Lower leg skin (tissue), 3 donors: ENCODE measurements around the gene SV2C.

ENCODE experiments used
- CTCF ChIP-seq, 3 donors: fragments of 450-650 bp; IDR thresholded peaks; one replicate each; pipeline ENCODE4 v1.5.1; 2016; ENCODE audit warnings: antibody characterized with exemption in 3 of 3, mild to moderate bottlenecking in 3 of 3, moderate library complexity in 2 of 3
- POLR2A ChIP-seq, 2 donors: fragments of 450-650 bp; IDR thresholded peaks; one replicate each; pipeline ENCODE4 v1.6.1; 2016 to 2017; ENCODE audit warnings: antibody characterized with exemption in 2 of 2, mild to moderate bottlenecking in 1 of 2, moderate library complexity in 1 of 2

- TF ChIP-seq CTCF (IDR thresholded peaks at IDR 0.05): no peak
- TF ChIP-seq POLR2A (IDR thresholded peaks at IDR 0.05): no peak
Observed at GRCh38 chr5:76216748-76217147, 133.6 kb downstream of the SV2C start.
